Measurements from ENCODE around the gene ETFA.
"Not testable (repeated sequence)": the region's sequence is repeated elsewhere in the genome, so short reads cannot be mapped to it uniquely, and the experiment has no call there.

ETFA gene

GRCh38 chr15:76270876-76271275, 40.4 kb downstream of the ETFA start:
- DNase-seq: no peak

- no peak for DNase-seq
Observed at GRCh38 chr15:76267077-76267476, 44.2 kb downstream of the ETFA start.

GRCh38 chr15:76265769-76266168, 45.5 kb downstream of the ETFA start:
- DNase-seq: not testable (repeated sequence)

GRCh38 chr15:76260246-76260938, 50.9 kb downstream of the ETFA start:
- DNase-seq: no peak

DNA sequence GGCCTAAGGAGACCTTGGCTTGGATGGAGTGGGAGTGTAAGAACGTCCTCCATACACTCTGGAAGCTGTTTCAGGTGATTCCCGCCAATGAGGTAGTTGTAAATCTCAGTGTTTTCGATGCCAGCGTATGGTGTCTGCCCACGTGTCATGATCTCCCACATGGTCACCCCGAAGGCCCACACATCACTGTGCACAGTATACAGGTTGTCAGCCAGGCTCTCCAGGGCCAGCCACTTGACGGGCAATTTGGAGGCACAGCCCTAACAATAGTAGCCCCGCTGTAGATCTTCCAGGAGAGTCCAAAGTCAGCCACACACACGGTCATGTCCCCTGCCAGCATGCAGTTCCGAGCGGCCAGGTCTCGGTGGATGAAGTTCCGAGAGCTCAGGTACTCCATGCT, 51.9 kb downstream of the ETFA start:
- no peak for DNase-seq

DNA sequence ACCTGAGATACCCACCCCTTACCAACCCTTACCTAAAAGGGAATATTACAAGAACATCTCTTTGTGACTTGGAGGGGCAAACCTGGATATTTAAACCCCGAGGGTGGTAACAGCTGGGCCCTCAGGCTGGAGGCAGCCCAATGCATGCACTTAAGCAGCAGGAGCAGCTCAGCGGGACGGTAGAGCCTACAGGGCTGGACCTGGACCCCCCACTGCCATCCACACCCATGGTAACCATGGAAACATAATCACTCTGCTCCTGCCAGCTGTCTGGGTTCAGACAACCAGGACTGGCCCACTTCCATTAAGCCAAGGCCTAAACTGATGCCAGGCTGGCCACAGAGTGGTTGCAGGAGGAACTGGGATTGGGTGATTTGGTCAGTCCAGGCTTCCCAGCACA, 52.8 kb downstream of the ETFA start:
- no peak for DNase-seq

DNA sequence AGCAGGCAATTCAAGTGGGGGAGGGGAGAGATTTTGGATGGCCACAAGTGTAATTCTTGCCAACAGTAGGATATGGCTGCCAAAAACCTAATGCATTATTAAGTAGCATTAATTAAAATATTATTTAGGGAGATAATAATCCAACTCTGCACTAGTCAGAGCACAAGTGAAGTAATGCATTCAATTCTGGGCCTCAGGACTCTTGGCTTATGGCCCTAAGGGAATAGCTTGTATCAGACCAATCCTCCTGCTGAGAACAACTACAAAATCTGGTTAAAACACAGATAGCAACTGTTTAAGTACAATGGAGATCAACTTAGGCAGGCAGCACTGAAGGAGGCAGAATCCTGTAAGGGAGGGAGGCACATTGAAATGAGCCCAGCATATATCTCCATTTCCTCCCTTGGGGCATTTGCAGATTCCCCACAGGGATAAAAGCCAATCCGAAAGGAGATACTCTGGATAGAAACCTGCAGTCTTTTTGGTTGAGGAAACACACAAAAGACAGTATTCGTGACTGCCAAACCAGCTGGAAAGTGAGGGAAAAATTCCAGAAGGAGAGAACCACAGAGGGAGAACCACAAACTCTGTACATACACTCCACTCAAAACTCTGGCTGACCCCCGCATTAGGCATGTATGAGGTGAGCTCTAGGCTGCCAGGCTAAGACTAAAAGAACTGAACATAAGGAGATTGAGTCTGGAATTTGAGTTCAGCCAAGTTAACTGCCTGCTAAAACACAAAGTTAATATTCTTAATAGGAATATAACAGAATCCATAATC, 57.4 kb downstream of the ETFA start:
- DNase-seq: no peak

DNA sequence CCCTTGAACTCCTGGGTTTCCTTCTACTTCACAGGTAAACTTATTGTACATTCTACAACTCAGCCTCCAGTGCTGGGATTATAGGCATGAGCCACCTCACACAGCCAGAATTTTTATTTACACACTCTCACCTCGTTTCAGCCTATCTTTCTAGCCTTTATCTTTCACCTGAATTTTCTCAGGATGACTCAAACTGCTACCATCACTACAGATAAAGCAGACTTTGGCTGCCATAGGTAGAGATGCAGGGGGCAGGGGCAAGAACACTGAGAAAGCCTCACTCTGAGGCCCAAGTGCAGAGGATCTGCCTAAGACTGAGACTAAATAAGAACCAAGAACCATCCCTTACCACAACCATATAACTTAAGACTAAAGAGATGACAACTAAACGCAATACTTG, 59.0 kb downstream of the ETFA start:
- DNase-seq: no peak

GRCh38 chr15:76251717-76252116, 59.6 kb downstream of the ETFA start:
- no peak for DNase-seq

GRCh38 chr15:76245072-76245610, 66.1 kb downstream of the ETFA start:
- DNase-seq: no peak

GRCh38 chr15:76239786-76240185, 71.5 kb downstream of the ETFA start:
- DNase-seq: no peak

DNA sequence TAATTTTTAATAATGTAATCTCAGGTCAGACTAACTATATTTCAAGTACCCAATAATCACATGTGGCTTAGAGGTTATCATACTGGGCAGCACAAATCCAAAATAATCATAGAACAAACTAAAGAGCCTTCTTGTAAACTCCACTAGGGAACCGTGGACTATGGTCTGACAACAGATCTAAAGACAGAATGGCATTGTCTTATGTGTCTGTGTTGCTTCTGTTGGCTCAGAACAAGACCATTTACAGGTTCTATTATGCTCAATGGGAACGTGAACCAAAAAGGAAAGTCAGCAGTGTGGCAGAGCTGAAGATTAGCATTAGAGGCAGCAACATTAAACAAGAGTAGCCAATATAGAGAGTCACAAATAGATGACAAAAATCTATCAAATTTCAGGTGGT, 74.9 kb downstream of the ETFA start:
- DNase-seq: no peak

DNA sequence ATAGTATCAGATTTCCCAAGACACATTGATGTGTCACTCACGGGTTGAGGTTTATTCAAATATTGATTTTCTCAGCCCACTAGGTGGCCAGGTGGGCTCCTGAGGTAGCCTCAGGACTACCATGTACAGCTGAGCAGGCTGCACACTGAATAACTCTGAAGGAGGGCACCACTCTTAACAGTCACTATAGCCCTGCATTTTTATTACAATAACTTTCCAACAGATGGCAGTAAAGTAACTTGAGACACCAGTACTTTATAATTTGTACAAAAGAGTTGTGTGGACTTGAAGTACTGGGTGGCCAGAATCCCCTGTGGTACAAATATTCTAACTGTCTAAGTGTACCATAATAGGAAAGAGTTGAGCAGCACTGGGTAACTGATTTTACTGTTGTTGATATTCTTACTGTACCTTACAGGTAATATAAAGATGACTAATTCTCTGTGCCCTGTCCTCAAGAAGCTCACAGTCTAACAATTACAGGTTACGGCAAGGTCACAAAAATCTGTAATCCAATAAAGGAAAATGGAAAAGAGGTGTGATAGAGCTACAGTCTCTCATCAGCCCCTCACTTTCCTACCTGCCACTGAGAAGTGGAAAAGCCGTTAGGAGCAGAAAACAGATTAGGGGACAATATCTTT, 76.0 kb downstream of the ETFA start:
- no peak for DNase-seq

DNA sequence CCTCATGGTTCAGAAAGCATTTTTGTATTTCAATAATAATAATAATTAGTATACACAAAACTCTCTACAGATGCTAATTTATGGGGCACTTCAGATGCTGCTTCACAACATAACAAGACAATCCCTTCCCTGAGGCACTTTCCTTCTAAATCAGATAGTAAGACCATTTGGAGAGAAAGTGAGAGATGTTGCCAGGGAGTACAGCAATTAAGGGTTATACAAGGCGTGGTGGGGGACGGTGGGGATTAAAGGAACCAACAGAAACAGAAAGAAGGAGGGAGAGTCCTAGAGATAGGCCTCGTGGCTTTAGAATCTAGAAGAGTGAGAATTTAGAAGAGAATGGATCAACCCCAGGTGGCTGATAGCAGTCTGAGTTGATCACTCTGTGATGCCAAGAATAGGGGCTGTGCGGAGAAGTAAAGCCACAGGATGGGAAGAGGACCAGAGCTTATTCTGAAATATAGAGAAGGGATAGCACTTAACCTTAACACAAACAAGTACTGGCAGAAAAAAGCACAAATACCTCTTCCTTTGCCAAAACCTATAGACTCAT, 76.9 kb downstream of the ETFA start:
- no peak for DNase-seq

DNA sequence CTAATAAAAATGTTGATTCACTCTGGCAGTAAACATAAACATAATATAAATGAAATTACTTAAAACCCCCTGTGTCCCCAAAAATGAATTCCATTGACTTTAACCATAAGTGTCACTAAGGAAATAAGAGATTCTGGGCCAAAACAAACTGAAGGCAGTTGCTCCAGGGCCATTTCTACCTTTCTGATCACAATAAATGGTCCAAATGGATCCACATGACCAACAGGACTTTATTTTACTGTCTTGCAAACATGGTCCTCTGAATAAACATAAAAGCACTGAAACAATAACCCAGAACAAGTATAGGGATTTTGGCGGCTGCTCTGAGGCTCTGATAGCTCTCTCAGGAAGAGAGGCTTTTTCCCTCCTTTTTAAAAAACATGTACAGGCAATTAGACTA, 77.3 kb downstream of the ETFA start:
- no peak for DNase-seq

- no peak for DNase-seq
Observed at GRCh38 chr15:76229266-76229665, 82.0 kb downstream of the ETFA start.

DNA sequence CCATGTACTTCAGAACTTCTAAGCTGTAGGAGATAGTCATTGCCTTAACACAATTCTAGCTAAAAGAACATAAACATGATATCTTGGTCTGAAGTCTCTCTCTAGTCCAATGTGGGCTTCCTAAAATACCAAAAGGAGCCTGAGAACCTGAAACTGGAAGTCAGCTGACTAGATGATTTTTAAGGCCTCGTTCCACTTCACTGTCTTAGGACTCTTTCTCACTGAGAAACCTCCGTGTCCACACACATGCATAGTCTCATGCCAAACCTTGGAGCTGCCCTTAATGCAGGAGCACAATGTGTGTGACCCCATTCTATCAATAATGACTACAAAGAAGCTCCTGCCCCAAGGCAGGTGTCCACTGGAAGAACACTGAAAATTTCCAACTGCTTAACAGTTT, 87.7 kb downstream of the ETFA start:
- no peak for DNase-seq

DNA sequence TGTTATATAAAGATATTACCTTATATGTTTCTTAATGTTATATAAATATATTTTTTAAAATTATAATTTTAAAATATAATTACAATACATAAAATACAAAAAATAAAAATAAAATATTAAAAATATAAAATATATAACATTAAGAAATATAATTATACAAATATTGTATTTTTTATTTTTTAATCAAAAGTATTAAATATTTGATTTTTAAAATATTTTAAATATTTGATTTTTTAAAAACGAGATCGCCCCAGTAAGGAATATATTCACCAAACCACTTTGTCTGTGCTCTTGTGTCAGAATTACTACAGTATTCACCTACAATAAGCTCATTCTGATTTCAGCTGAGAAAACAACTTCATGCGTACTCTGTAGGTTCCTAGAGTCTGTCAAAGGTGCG, 89.1 kb downstream of the ETFA start:
- no peak for DNase-seq

- DNase-seq: no peak
Observed at GRCh38 chr15:76221085-76221767, 90.0 kb downstream of the ETFA start.

DNA sequence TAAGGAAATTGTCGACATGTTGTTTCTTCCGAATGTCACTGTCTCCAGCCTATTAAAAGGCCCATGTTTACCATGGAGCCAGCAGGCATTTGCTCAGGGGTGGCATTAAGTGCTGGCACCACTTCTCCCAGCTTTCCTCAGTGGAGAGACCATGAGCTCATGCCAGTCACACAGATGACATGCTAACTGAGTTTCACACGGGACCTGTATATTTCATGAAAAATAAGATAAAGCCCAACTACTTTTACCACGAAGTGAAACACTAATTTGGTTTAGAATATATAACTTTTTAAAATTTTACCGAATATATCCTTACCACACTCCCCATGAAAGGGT, 93.4 kb downstream of the ETFA start:
- DNase-seq: no peak

- DNase-seq: no peak
Observed at GRCh38 chr15:76217029-76217881, 94.0 kb downstream of the ETFA start.

GRCh38 chr15:76215634-76216033, 95.6 kb downstream of the ETFA start:
- no peak for DNase-seq

All from activated CD4-positive, CD25-positive, alpha-beta regulatory T cell (primary cell).